ENCODE results near the gene GMFB. TPM values are rescaled to one million over a fixed set of nuclear protein-coding genes. Genes with fewer than 3 reads are reported as not detected.
"Not testable (repeated sequence)": the region's sequence is repeated elsewhere in the genome, so short reads cannot be mapped to it uniquely, and the experiment has no call there.

The GMFB gene
- total and polyA plus RNA-seq, 10 of the 15 experiments (the other 5 are each of a cell fraction or from before 2014, with no cell fraction given) = 29.3 to 71.0 (median 50.8) TPM

GRCh38 chr14:54443981-54444380 lies 44.8 kb downstream of the GMFB start (continued):
- TF ChIP-seq BHLHE40 (IDR thresholded peaks at IDR 0.05; ENCODE audit: borderline replicate concordance in 1 of 2, low read depth in 2 of 2, low read length in 1 of 2) = no peak
- TF ChIP-seq JUND (IDR thresholded peaks at IDR 0.05; ENCODE audit: low read depth, low read length) = no peak
- TF ChIP-seq, protein P1, sequence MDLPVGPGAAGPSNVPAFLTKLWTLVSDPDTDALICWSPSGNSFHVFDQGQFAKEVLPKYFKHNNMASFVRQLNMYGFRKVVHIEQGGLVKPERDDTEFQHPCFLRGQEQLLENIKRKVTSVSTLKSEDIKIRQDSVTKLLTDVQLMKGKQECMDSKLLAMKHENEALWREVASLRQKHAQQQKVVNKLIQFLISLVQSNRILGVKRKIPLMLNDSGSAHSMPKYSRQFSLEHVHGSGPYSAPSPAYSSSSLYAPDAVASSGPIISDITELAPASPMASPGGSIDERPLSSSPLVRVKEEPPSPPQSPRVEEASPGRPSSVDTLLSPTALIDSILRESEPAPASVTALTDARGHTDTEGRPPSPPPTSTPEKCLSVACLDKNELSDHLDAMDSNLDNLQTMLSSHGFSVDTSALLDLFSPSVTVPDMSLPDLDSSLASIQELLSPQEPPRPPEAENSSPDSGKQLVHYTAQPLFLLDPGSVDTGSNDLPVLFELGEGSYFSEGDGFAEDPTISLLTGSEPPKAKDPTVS (IDR thresholded peaks at IDR 0.05; ENCODE audit: low read depth, low read length) = no peak

- in situ Hi-C loops (cut with MboI); H3K4me3 ChIP-seq; ATAC-seq; H3K9ac ChIP-seq (ENCODE audit: control insufficient read depth, insufficient read depth, low read length); H3K4me2 ChIP-seq (ENCODE audit: control insufficient read depth, insufficient read depth); H4K20me1 ChIP-seq (ENCODE audit: control insufficient read depth, insufficient read depth); POLR2A ChIA-PET; FAIRE-seq; H3K27ac ChIP-seq (ENCODE audit: control insufficient read depth, insufficient read depth); CTCF ChIA-PET; H3K36me3 ChIP-seq (ENCODE audit: control insufficient read depth in 2 of 2, insufficient read depth in 2 of 2, low read length in 1 of 2); intact Hi-C loops (cut with micrococcal nuclease; ENCODE audit: unreplicated experiment); H3K27me3 ChIP-seq (replicated peaks in 1 of 2; ENCODE audit: control insufficient read depth in 2 of 2, insufficient read depth in 2 of 2, low read length in 1 of 2); H3K9me3 ChIP-seq (replicated peaks; ENCODE audit: control insufficient read depth, insufficient read depth, low read length); BruUV-seq (replicated peaks); H2AFZ ChIP-seq (ENCODE audit: control insufficient read depth, low read depth, low read length); DNase-seq (ENCODE audit: low read depth, low spot score); RAD21 ChIA-PET (ENCODE audit: unreplicated experiment); H3K4me1 ChIP-seq (ENCODE audit: control insufficient read depth, insufficient read depth, low read length): not testable (repeated sequence)
- H3K79me2 ChIP-seq (ENCODE audit: control insufficient read depth, insufficient read depth, low read length) = peaks cover 30% of the 10 kb centered on the region
- SMC1A ChIA-PET (ENCODE audit: uncharacterized antibody, unreplicated experiment) = interaction anchor here (1.4 kb wide), 1 partner anchor 66 kb away, joined by 3 read pairs; the partner anchor contains the start of gene CGRRF1
- 94% methylated on average over 16 of the region's 23 CpGs for WGBS (ENCODE audit: insufficient coverage, insufficient replicate concordance, low lambda C conversion rate, missing lambda C conversion rate)
These were observed 45.8 kb downstream of the GMFB start for GRCh38 chr14:54442961-54443360.
